IMR-90 (cell line): Measurements from ENCODE around the gene ARHGEF10L. TPM values are rescaled to one million over a fixed set of nuclear protein-coding genes. Genes with fewer than 3 reads are reported as not detected.

Experiments used
- ATAC-seq: fragments of 200-7000 bp; cut with Tn5 transposase; 2 replicates; pipeline ENCODE4 v1.9.1; 2020; ENCODE audit warnings: low read depth, mild to moderate bottlenecking, moderate library complexity
- BruUV-seq: library from RNA; stranded (reverse); fragments of 400-500 nt; replicated peaks from 2 replicates; lab custom pipeline; 2021; lab: Mats Ljungman, UMichigan
- CTCF ChIA-PET: fragments of 300-600 bp; formaldehyde crosslinking; extraction: SDS; loops from one replicate; lab custom pipeline; 2021; ENCODE audit warnings: antibody characterized with exemption; lab: Yijun Ruan, JAX
- POLR2A ChIA-PET: fragments of 300-600 bp; sonication (Branson Sonifier 250); formaldehyde crosslinking; loops from one replicate; lab custom pipeline; 2022; ENCODE audit warnings: antibody characterized with exemption; ENCODE audit not compliant: unreplicated experiment; lab: Charles Lee
- DNase-seq: peaks from one replicate; pipeline ENCODE4 v3.0.0; 2013
- H2AFZ ChIP-seq: replicated peaks from 2 replicates; pipeline ENCODE3; 2013; ENCODE audit warnings: low read length, mild to moderate bottlenecking; ENCODE audit not compliant: poor library complexity
- H2AK5ac ChIP-seq: 2 replicates; pipeline ENCODE4 v1.6.1; 2013; ENCODE audit warnings: low read depth, low read length, inconsistent platforms
- H2AK9ac ChIP-seq: replicated peaks from 2 replicates; pipeline ENCODE3; 2013; ENCODE audit warnings: mild to moderate bottlenecking, low read depth, low read length, moderate library complexity; ENCODE audit not compliant: poor library complexity
- H2BK120ac ChIP-seq: 2 replicates; pipeline ENCODE4 v1.6.1; 2013; ENCODE audit warnings: low read depth, low read length, inconsistent platforms
- H2BK15ac ChIP-seq: 3 replicates; pipeline ENCODE4 v1.6.1; 2013; ENCODE audit warnings: low read depth, low read length, inconsistent platforms
- H2BK20ac ChIP-seq: 2 replicates; pipeline ENCODE4 v1.6.1; 2013; ENCODE audit warnings: low read depth, mild to moderate bottlenecking, inconsistent platforms, low read length, moderate library complexity
- H2BK5ac ChIP-seq: 2 replicates; pipeline ENCODE4 v1.6.1; 2013; ENCODE audit warnings: mild to moderate bottlenecking, low read depth, low read length, inconsistent platforms; ENCODE audit not compliant: poor library complexity, severe bottlenecking
- H3K14ac ChIP-seq: replicated peaks from 2 replicates; pipeline ENCODE4 v1.6.1; 2013; ENCODE audit warnings: low read depth, low read length, inconsistent platforms
- H3K18ac ChIP-seq: 2 replicates; pipeline ENCODE4 v1.6.1; 2013; ENCODE audit warnings: low read depth, low read length, control low read depth
- H3K23ac ChIP-seq: 2 replicates; pipeline ENCODE4 v1.6.1; 2013; ENCODE audit warnings: low read depth, low read length, inconsistent platforms
- H3K27ac ChIP-seq: 2 replicates; pipeline ENCODE4 v1.5.1; 2013; ENCODE audit warnings: mild to moderate bottlenecking, control low read depth, low read length; ENCODE audit not compliant: insufficient read depth
- H3K27me3 ChIP-seq: 2 replicates; pipeline ENCODE4 v1.6.1; 2013; ENCODE audit warnings: low read length; ENCODE audit not compliant: control insufficient read depth, insufficient read depth
- H3K36me3 ChIP-seq: 2 replicates; pipeline ENCODE4 v1.6.1; 2013; ENCODE audit warnings: low read length, mixed read lengths; ENCODE audit not compliant: control insufficient read depth, insufficient read depth
- H3K4ac ChIP-seq: 2 replicates; pipeline ENCODE4 v1.6.1; 2013; ENCODE audit warnings: low read depth, low read length, inconsistent platforms
- H3K4me1 ChIP-seq: 2 replicates; pipeline ENCODE4 v1.6.1; 2013; ENCODE audit warnings: low read length, mixed read lengths; ENCODE audit not compliant: control insufficient read depth, insufficient read depth
- H3K4me2 ChIP-seq: 2 replicates; pipeline ENCODE4 v1.6.1; 2013; ENCODE audit warnings: low read depth, mild to moderate bottlenecking, control low read depth, low read length, moderate library complexity
- H3K4me3 ChIP-seq: 2 replicates; pipeline ENCODE4 v1.5.1; 2013; ENCODE audit warnings: low read depth, mild to moderate bottlenecking, control low read depth, low read length, moderate library complexity; ENCODE audit not compliant: insufficient read depth
- H3K56ac ChIP-seq: 2 replicates; pipeline ENCODE4 v1.6.1; 2013; ENCODE audit warnings: low read length, inconsistent platforms; ENCODE audit not compliant: insufficient read depth; ENCODE audit errors: extremely low read depth
- H3K79me1 ChIP-seq, 2 experiments: 2 replicates each; pipeline ENCODE4 v1.6.1; 2013; ENCODE audit warnings: low read length in 2 of 2, inconsistent platforms in 1 of 2, low read depth in 1 of 2
- H3K9ac ChIP-seq: 2 replicates; pipeline ENCODE4 v1.6.1; 2013; ENCODE audit warnings: low read depth, low read length, control low read depth
- H3K9me1 ChIP-seq: 2 replicates; pipeline ENCODE4 v1.6.1; 2013; ENCODE audit warnings: low read length, inconsistent platforms; ENCODE audit not compliant: insufficient read depth
- H3K9me3 ChIP-seq: 2 replicates; pipeline ENCODE4 v1.6.1; 2013; ENCODE audit warnings: low read length; ENCODE audit not compliant: control insufficient read depth, insufficient read depth
- H4K20me1 ChIP-seq: 2 replicates; pipeline ENCODE4 v1.6.1; 2013; ENCODE audit warnings: low read length, inconsistent platforms; ENCODE audit not compliant: insufficient read depth
- H4K5ac ChIP-seq: 2 replicates; pipeline ENCODE4 v1.6.1; 2013; ENCODE audit warnings: mild to moderate bottlenecking, low read depth, low read length, control low read depth
- H4K8ac ChIP-seq, 2 experiments: 2 replicates each; pipeline ENCODE4 v1.6.1; 2013; ENCODE audit warnings: low read depth in 2 of 2, low read length in 2 of 2, control low read depth in 1 of 2, inconsistent platforms in 1 of 2
- H4K91ac ChIP-seq: 2 replicates; pipeline ENCODE4 v1.6.1; 2013; ENCODE audit warnings: low read depth, low read length, inconsistent platforms; ENCODE audit not compliant: insufficient read depth
- NFE2L2 ChIP-seq: fragments of 150-350 bp; IDR thresholded peaks from 2 replicates; pipeline ENCODE4 v1.6.1; 2016; ENCODE audit warnings: low read depth, mild to moderate bottlenecking, low read length
- POLR2A ChIP-seq: IDR thresholded peaks from 2 replicates; pipeline ENCODE4 v1.6.1; 2012; ENCODE audit warnings: mild to moderate bottlenecking, low read depth, low read length
- RFX5 ChIP-seq: IDR thresholded peaks from 2 replicates; pipeline ENCODE4 v1.8.0; 2012; ENCODE audit warnings: low read depth, mild to moderate bottlenecking, low read length, moderate library complexity
- SMC3 ChIP-seq: fragments of 150-350 bp; IDR thresholded peaks from 2 replicates; pipeline ENCODE4 v1.6.1; 2016; ENCODE audit warnings: low read depth, mild to moderate bottlenecking, antibody characterized with exemption, low read length, moderate library complexity
- WGBS, 2 experiments: methylation state at CpG; one replicate each; pipeline versions ENCODE4 v1.1.5 to v1.1.7; 2013; ENCODE audit warnings: missing lambda C conversion rate in 2 of 2; ENCODE audit not compliant: insufficient read length in 1 of 2; ENCODE audit errors: extremely low coverage in 2 of 2; 5-methylcytosine and 5-hydroxymethylcytosine counted together
- dilution Hi-C: fragments of 300-500 bp; cut with HindIII; formaldehyde crosslinking; loops from one replicate; pipeline ENCODE4 v1.14.3; 2018; ENCODE audit warnings: low sequenced_read_pairs; ENCODE audit not compliant: unreplicated experiment
- in situ Hi-C: fragments of 300-500 bp; cut with MboI; formaldehyde crosslinking; loops from 3 replicates; pipeline ENCODE4 v1.14.3; 2019; ENCODE audit warnings: low sequenced_read_pairs, inconsistent platforms, mixed read lengths
- intact Hi-C: fragments of 100-400 bp; cut with micrococcal nuclease; formaldehyde crosslinking; loops from 2 replicates; pipeline ENCODE4 v1.10.0; 2022
- polyA plus RNA-seq, 3 experiments: library from polyadenylated mRNA; depleted of rRNA; stranded (reverse); fragments of >200 nt; gene quantifications; 2 replicates each; pipeline ENCODE4 v1.2.3, GENCODE V29; 2012; ENCODE audit warnings: low replicate concordance in 1 of 3
- total RNA-seq: library from RNA; depleted of rRNA; stranded (reverse); fragments of >200 nt; gene quantifications from 2 replicates; pipeline ENCODE4 v1.2.3, GENCODE V29; 2012
- TF ChIP-seq, protein P1 (sequence below): conservative IDR thresholded peaks from 2 replicates; pipeline ENCODE4 v1.5.1; 2012; ENCODE audit warnings: mild to moderate bottlenecking, low read depth, low read length, improper control_type of control experiment

The ARHGEF10L gene
- total and polyA plus RNA-seq, 2 of the 4 experiments (the other 2 are of a cell fraction): 4.8 to 12.4 TPM

DNA sequence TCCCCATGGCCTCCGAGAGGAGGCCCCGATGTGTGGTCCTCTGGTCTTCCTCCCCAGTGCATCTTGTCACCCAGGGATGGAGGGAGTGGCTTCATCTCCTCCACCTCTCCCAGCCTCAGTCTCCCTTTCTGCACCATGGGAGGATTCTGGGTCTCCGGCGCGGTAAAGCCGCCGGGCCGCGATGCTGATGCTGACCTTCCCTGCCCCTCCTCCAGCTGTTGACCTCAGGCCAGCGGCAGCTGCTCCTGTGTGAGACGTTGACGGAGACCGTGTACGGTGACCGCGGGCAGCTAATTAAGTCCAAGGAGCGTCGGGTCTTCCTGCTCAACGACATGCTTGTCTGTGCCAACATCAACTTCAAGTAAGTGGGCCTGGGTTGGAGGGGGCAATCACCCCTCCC lies 92.6 kb downstream of the ARHGEF10L start:
- in situ Hi-C loops: no loop called here
- H3K9me3 ChIP-seq: no peaks in the 10 kb centered on the region
- no peak overlapping the region for H3K9ac ChIP-seq
- H2AK5ac ChIP-seq: no peak overlapping the region; the same call in 1 of the 2 replicates
- H4K20me1 ChIP-seq: no peaks in the 10 kb centered on the region
- BruUV-seq: no TSS peak
- no peak overlapping the region for H3K18ac ChIP-seq
- CTCF ChIA-PET: interaction anchor here (1.8 kb wide), 1 partner anchor 29 kb away, joined by 3 read pairs; no protein-coding TSS in a partner anchor
- no peak overlapping the region for H2BK20ac ChIP-seq
- no peak overlapping the region for H3K56ac ChIP-seq
- H3K4ac ChIP-seq: no peak overlapping the region
- H3K27me3 ChIP-seq: no peaks in the 10 kb centered on the region
- H3K23ac ChIP-seq: no peak overlapping the region
- H2AFZ ChIP-seq: no peak overlapping the region
- dilution Hi-C loops: no loop called here
- H3K4me2 ChIP-seq: no peak overlapping the region
- no peak for TF ChIP-seq POLR2A
- TF ChIP-seq SMC3: no peak
- TF ChIP-seq NFE2L2: no peak
- TF ChIP-seq, protein P1, sequence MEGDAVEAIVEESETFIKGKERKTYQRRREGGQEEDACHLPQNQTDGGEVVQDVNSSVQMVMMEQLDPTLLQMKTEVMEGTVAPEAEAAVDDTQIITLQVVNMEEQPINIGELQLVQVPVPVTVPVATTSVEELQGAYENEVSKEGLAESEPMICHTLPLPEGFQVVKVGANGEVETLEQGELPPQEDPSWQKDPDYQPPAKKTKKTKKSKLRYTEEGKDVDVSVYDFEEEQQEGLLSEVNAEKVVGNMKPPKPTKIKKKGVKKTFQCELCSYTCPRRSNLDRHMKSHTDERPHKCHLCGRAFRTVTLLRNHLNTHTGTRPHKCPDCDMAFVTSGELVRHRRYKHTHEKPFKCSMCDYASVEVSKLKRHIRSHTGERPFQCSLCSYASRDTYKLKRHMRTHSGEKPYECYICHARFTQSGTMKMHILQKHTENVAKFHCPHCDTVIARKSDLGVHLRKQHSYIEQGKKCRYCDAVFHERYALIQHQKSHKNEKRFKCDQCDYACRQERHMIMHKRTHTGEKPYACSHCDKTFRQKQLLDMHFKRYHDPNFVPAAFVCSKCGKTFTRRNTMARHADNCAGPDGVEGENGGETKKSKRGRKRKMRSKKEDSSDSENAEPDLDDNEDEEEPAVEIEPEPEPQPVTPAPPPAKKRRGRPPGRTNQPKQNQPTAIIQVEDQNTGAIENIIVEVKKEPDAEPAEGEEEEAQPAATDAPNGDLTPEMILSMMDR: no peak
- TF ChIP-seq RFX5: no peak
- no peak overlapping the region for H3K4me3 ChIP-seq
- H2BK120ac ChIP-seq: no peak overlapping the region
- H3K14ac ChIP-seq: no peak overlapping the region
- H3K27ac ChIP-seq: no peak overlapping the region
- peaks cover 0 to 5% of the 10 kb centered on the region in 2 experiments; a peak in 1 of 4 replicates for H3K79me1 ChIP-seq
- DNase-seq (no peak), ATAC-seq (no peak)
- peaks cover 10% of the 10 kb centered on the region for H3K4me1 ChIP-seq
- H4K91ac ChIP-seq: no peak overlapping the region
- peaks cover 18% of the 10 kb centered on the region for H3K9me1 ChIP-seq
- peaks cover 30% of the 10 kb centered on the region for H3K36me3 ChIP-seq
- POLR2A ChIA-PET: no interaction called here
- no peak overlapping the region for H2BK15ac ChIP-seq
- H4K8ac ChIP-seq: no peak overlapping the region
- intact Hi-C loops: no loop called here
- H4K5ac ChIP-seq: no peak overlapping the region
- 80% methylated on average over 7 of the region's 19 CpGs; no CpG with 5 or more reads in 1 of the 2 experiments for WGBS, 2 experiments
- H2AK9ac ChIP-seq: peak overlapping the region; percentile 95
- no peak overlapping the region for H2BK5ac ChIP-seq
